ENCODE data around the gene NKD2. TPM values are rescaled to one million over a fixed set of nuclear protein-coding genes. Genes with fewer than 3 reads are reported as not detected.

Gene NKD2
- total and polyA plus RNA-seq, 9 of the 15 experiments (the other 6 are each of a cell fraction or from before 2014, with no cell fraction given): 0.09 to 0.64 (median 0.27) TPM; not detected in 5

DNA sequence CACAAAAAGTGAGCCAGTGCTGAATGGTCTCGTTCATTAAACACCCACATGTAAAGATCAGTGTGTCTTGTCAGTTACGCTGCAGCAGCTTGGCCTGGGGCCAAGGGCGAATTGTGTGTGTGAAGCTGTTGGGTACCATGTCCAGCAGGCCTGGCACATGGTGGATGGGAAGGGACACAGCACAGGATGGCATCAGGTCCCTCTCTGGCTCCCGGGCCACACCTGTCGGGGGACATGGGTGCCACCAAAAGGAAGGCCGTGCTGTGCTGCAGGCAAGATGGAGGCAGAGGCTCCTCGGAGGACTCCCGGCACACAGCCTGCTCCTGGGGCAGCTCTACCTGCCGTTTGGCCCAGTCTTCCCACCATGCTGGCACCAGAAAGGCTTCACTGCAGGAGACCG is 32.0 kb downstream of the NKD2 start:
- FAIRE-seq: no peak
- in situ Hi-C loops (cut with MboI) (no loop called here), intact Hi-C loops (cut with micrococcal nuclease) (no loop called here)
- Histone ChIP-seq H3K4me2 (ENCODE audit: insufficient read depth, low read length) (no peak overlapping the region), H2AFZ (ENCODE audit: low read depth, low read length) (no peak overlapping the region), H3K9ac (ENCODE audit: insufficient read depth in 1 of 2, low read depth in 2 of 2, low read length in 2 of 2) (no peak overlapping the region), H3K27ac (ENCODE audit: extremely low read depth, low read depth, low read length) (no peak overlapping the region), H3K9me3 (replicated peaks; ENCODE audit: control insufficient read depth, insufficient read depth, low read depth, low read length) (peaks cover 2% of the 10 kb centered on the region), H3K79me2 (ENCODE audit: control insufficient read depth, insufficient read depth, low read length) (no peaks in the 10 kb centered on the region), H4K20me1 (replicated peaks; ENCODE audit: control insufficient read depth, insufficient read depth, low read length) (no peaks in the 10 kb centered on the region), H3K27me3 (ENCODE audit: control insufficient read depth in 2 of 2, insufficient read depth in 2 of 2, low read length in 2 of 2) (peaks cover 3 to 28% of the 10 kb centered on the region in 2 experiments; a peak in 3 of 5 replicates), H3K9me1 (ENCODE audit: control insufficient read depth, insufficient read depth, low read length) (no peaks in the 10 kb centered on the region), H3K4me1 (replicated peaks in 1 of 2; ENCODE audit: control insufficient read depth in 2 of 2, insufficient read depth in 2 of 2, low read length in 2 of 2) (peaks cover 0 to 18% of the 10 kb centered on the region in 2 experiments; a peak in 1 of 5 replicates), H3K4me3 (no peak overlapping the region), H3K36me3 (ENCODE audit: control insufficient read depth, insufficient read depth, low read length) (no peaks in the 10 kb centered on the region)
- no peak for ATAC-seq
- WGBS (ENCODE audit: insufficient coverage, low coverage, missing lambda C conversion rate): 13% methylated on average over 10 of the region's 10 CpGs
- TF ChIP-seq ZNF184 (CRISPR knock-in tag; IDR thresholded peaks at IDR 0.05): no peak
- no peak for TF ChIP-seq FOXK2 (conservative IDR thresholded peaks at IDR 0.05 in 1 of 2, IDR thresholded peaks at IDR 0.05 in 1 of 2; ENCODE audit: low read depth in 2 of 2)
- TF ChIP-seq, protein P1, sequence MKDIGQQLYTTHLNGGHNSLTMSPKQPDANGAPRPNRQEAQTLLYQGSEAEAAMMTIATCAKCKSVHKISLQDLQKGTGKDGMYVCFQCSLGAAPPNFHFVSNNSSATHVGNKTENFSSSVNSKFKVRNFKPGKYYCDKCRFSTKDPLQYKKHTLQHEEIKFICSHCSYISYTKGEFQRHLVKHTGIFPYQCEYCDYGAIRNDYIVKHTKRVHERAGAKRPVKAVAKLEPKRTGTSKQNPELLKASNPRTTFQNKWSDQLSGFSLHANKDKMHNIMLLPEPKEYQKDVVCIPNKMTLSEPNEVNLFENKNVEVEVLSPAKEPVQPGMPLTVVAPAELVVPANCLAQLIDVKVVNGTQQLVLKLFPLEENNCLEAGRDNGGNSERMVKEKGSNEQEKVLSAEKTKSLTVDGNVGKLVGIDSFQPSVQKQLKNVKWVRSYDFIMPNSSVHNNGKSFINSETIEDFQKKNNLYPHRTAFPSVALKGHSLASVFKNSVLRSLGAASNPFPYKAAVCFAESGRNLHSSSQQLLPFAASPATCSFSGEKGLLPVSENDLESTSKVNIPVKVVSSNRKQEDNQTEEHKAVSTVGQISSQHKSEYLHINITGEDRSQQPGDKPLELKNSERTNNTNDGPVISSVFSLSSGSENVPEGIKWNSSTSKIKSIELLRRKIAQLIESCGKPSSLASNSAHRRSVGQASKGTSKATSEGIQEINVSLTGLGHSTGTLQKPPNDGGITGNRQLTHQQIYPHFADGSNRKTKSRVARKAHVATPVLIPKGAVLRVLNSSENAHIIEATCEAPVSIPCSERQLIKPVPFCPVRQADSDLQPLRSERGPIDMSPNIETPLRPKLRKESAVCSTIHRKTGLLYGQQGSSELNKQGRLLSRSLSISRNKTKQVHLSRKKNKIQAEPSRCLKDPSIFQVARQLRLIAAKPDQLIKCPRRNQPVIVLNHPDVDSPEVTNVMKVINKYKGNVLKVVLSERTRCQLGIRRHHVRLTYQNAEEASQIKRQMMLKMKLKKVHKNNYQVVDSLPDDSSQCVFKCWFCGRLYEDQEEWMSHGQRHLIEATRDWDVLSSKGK (CRISPR knock-in tag; IDR thresholded peaks at IDR 0.05): no peak
- TF ChIP-seq ETV6 (IDR thresholded peaks at IDR 0.05; ENCODE audit: borderline replicate concordance in 1 of 2, low read depth in 2 of 2, low read length in 1 of 2): no peak
- TF ChIP-seq ETV6 (CRISPR knock-in tag; IDR thresholded peaks at IDR 0.05; ENCODE audit: borderline replicate concordance): no peak
- TF ChIP-seq NFIC (IDR thresholded peaks at IDR 0.05): peak; percentile 25; the same call in 1 of the 2 replicates
- no peak for TF ChIP-seq ZNF347 (CRISPR knock-in tag; IDR thresholded peaks at IDR 0.05; ENCODE audit: low read depth)
- no peak for TF ChIP-seq HNRNPK (IDR thresholded peaks at IDR 0.05; ENCODE audit: low read depth, low read length, poor library complexity, severe bottlenecking)
- no peak for TF ChIP-seq CHD2 (IDR thresholded peaks at IDR 0.05; ENCODE audit: low read depth, low read length)
- DNase-seq (ENCODE audit: extremely low read depth in 1 of 4, low spot score in 3 of 4): no peak
- BruUV-seq (replicated peaks): no TSS peak
- ChIA-PET POLR2A (no interaction called here), CTCF (ENCODE audit: low intra/inter-chr PET ratio) (no interaction called here)

Data from K562 (cell line).